B cell (primary cell): ENCODE data around the gene ALOXE3. TPM values are rescaled to one million over a fixed set of nuclear protein-coding genes. Genes with fewer than 3 reads are reported as not detected.

ENCODE experiments used
- ATAC-seq: fragments of 200-7000 bp; cut with Tn5 transposase; one replicate; pipeline ENCODE4 v1.10.0; 2021; ENCODE audit warnings: low read depth, mild to moderate bottlenecking, moderate number of reproducible peaks, moderate library complexity
- CTCF ChIA-PET: fragments of 350-600 bp; sonication (Branson Sonifier 250); formaldehyde crosslinking; loops from one replicate; lab custom pipeline; 2021; ENCODE audit warnings: antibody characterized with exemption, inconsistent platforms; lab: Charles Lee
- POLR2A ChIA-PET: fragments of 350-600 bp; sonication (Branson Sonifier 250); formaldehyde crosslinking; loops from one replicate; lab custom pipeline; 2021; ENCODE audit warnings: antibody characterized with exemption; lab: Charles Lee
- DNase-seq: peaks from one replicate; pipeline ENCODE4 v3.0.0; 2013
- H2AFZ ChIP-seq: 2 replicates; pipeline ENCODE4 v1.6.1; 2012; ENCODE audit warnings: mild to moderate bottlenecking, low read depth, low read length; ENCODE audit not compliant: insufficient read depth, poor library complexity, severe bottlenecking
- H3K27ac ChIP-seq, 2 donors: 1 replicate in 1 of 2; 2 replicates in 1 of 2; pipeline ENCODE4 v1.5.1; 2012 to 2013; ENCODE audit warnings: low read length in 2 of 2, mild to moderate bottlenecking in 2 of 2, moderate library complexity in 1 of 2
- H3K27me3 ChIP-seq, 4 experiments: fragments of 200-600 bp in 1 of 4; sonication (generic) in 1 of 4; replicated peaks in 1 of 4; 1 replicate in 2 of 4; 2 replicates in 2 of 4; pipeline versions ENCODE4 v1.6.1 to v1.7.0; 2013 to 2016; ENCODE audit warnings: low read length in 3 of 4, mild to moderate bottlenecking in 2 of 4, mixed read lengths in 1 of 4, moderate library complexity in 1 of 4; ENCODE audit not compliant: insufficient read depth in 4 of 4, control insufficient read depth in 3 of 4; ENCODE audit errors: control extremely low read depth in 1 of 4
- H3K36me3 ChIP-seq, 2 experiments: replicated peaks in 1 of 2; 1 replicate in 1 of 2; 2 replicates in 1 of 2; pipeline versions ENCODE4 v1.6.1 to v1.7.1; 2013; ENCODE audit warnings: low read length in 1 of 2; ENCODE audit not compliant: insufficient read depth in 2 of 2, control insufficient read depth in 1 of 2; ENCODE audit errors: control extremely low read depth in 1 of 2, extremely low read depth in 1 of 2
- H3K4me1 ChIP-seq, 2 donors: fragments of 200-600 bp in 1 of 2; sonication (generic) in 1 of 2; 1 replicate in 1 of 2; 2 replicates in 1 of 2; pipeline versions ENCODE4 v1.5.1 to v1.6.1; 2013 to 2017; ENCODE audit warnings: low read length in 2 of 2; ENCODE audit not compliant: control insufficient read depth in 2 of 2, insufficient read depth in 2 of 2
- H3K4me2 ChIP-seq: replicated peaks from 2 replicates; pipeline ENCODE3; 2012; ENCODE audit warnings: mild to moderate bottlenecking, low read depth, low read length; ENCODE audit not compliant: poor library complexity, severe bottlenecking
- H3K4me3 ChIP-seq, 5 experiments: fragments of 200-600 bp in 1 of 5; sonication (generic) in 1 of 5; 1 replicate in 3 of 5; 2 replicates in 2 of 5; pipeline versions ENCODE4 v1.5.1 to v1.7.0; 2011 to 2016; ENCODE audit warnings: low read length in 4 of 5, mild to moderate bottlenecking in 4 of 5, low read depth in 2 of 5, control low read depth in 1 of 5, moderate library complexity in 1 of 5; ENCODE audit not compliant: insufficient read depth in 1 of 5; ENCODE audit errors: control extremely low read depth in 1 of 5, extremely low read depth in 1 of 5
- H3K79me2 ChIP-seq: fragments of 200-600 bp; sonication (generic); one replicate; pipeline ENCODE4 v1.6.0; 2016; ENCODE audit warnings: low read length; ENCODE audit not compliant: control insufficient read depth, insufficient read depth
- H3K9ac ChIP-seq: fragments of 200-600 bp; sonication (generic); 2 replicates; pipeline ENCODE4 v1.6.1; 2017; ENCODE audit warnings: mild to moderate bottlenecking, low read length, moderate library complexity
- H3K9me3 ChIP-seq, 3 donors: one replicate each; pipeline versions ENCODE4 v1.6.1 to v1.7.1; 2013; ENCODE audit warnings: low read length in 2 of 3; ENCODE audit not compliant: control insufficient read depth in 2 of 3, insufficient read depth in 1 of 3; ENCODE audit errors: control extremely low read depth in 1 of 3
- H4K20me1 ChIP-seq: 2 replicates; pipeline ENCODE4 v1.6.0; 2012; ENCODE audit warnings: mild to moderate bottlenecking, low read length; ENCODE audit not compliant: insufficient read depth, control insufficient read depth, poor library complexity, severe bottlenecking
- H3K27ac Mint-ChIP-seq: one replicate; pipeline ENCODE4 v1.8.0; 2021; ENCODE audit warnings: mixed read lengths
- H3K27me3 Mint-ChIP-seq: one replicate; pipeline ENCODE4 v1.8.0; 2021; ENCODE audit warnings: mixed read lengths
- H3K4me1 Mint-ChIP-seq: one replicate; pipeline ENCODE4 v1.8.0; 2021; ENCODE audit warnings: mixed read lengths
- H3K4me3 Mint-ChIP-seq: one replicate; pipeline ENCODE4 v1.8.0; 2021; ENCODE audit warnings: mixed read lengths
- H3K9me3 Mint-ChIP-seq: one replicate; pipeline ENCODE4 v1.8.0; 2022; ENCODE audit warnings: mixed read lengths; ENCODE audit not compliant: insufficient read depth
- EZH2 ChIP-seq: IDR thresholded peaks from 2 replicates; pipeline ENCODE4 v1.6.1; 2012; ENCODE audit warnings: borderline replicate concordance, low read depth, mild to moderate bottlenecking, moderate library complexity, low read length; ENCODE audit not compliant: insufficient read depth, poor library complexity, severe bottlenecking
- WGBS: methylation state at CpG from one replicate; pipeline ENCODE4 v1.1.5; 2013; ENCODE audit warnings: missing lambda C conversion rate; ENCODE audit not compliant: insufficient coverage; 5-methylcytosine and 5-hydroxymethylcytosine counted together
- intact Hi-C: fragments of 100-400 bp; cut with micrococcal nuclease; formaldehyde crosslinking; loops from one replicate; pipeline ENCODE4 v1.10.0; 2022
- polyA plus RNA-seq: library from polyadenylated mRNA; depleted of rRNA; stranded (reverse); fragments of >200 nt; gene quantifications from 2 replicates; pipeline ENCODE4 v1.2.3, GENCODE V29; 2012
- total RNA-seq, 2 donors: library from RNA; stranded (reverse); fragments of 120-200 nt in 1 of 2; gene quantifications; 1 replicate in 1 of 2; 2 replicates in 1 of 2; pipeline versions ENCODE4 v1.2.3 to v1.2.4, GENCODE V29; 2013 to 2022
- TF ChIP-seq, protein P1 (sequence below): fragments of 200-600 bp; IDR thresholded peaks from one replicate; pipeline ENCODE4 v1.8.0; 2022; ENCODE audit warnings: antibody characterized with exemption, mild to moderate bottlenecking

Gene ALOXE3
- total and polyA plus RNA-seq, 2 donors (not counting 1 experiment from before 2014, with no cell fraction given): 0.04 TPM; not detected in 1

- no peaks in the 10 kb centered on the region for H3K4me1 ChIP-seq
- no peak overlapping the region for H3K4me3 ChIP-seq
- Mint-ChIP-seq H3K27ac (no peak overlapping the region), H3K27me3 (peaks cover 48% of the 10 kb centered on the region), H3K4me3 (no peak overlapping the region), H3K4me1 (peaks cover 1% of the 10 kb centered on the region), H3K9me3 (no peaks in the 10 kb centered on the region)
- ChIA-PET CTCF (no interaction called here), POLR2A (interaction anchor here (0.6 kb wide), 1 partner anchor 74 kb away, joined by 4 read pairs; no protein-coding TSS in a partner anchor)
- no peaks in the 10 kb centered on the region for H3K79me2 ChIP-seq
- peaks cover 0 to 3% (median 0%) of the 10 kb centered on the region in 3 donors for H3K9me3 ChIP-seq
- no peak for TF ChIP-seq EZH2
- TF ChIP-seq, protein P1, sequence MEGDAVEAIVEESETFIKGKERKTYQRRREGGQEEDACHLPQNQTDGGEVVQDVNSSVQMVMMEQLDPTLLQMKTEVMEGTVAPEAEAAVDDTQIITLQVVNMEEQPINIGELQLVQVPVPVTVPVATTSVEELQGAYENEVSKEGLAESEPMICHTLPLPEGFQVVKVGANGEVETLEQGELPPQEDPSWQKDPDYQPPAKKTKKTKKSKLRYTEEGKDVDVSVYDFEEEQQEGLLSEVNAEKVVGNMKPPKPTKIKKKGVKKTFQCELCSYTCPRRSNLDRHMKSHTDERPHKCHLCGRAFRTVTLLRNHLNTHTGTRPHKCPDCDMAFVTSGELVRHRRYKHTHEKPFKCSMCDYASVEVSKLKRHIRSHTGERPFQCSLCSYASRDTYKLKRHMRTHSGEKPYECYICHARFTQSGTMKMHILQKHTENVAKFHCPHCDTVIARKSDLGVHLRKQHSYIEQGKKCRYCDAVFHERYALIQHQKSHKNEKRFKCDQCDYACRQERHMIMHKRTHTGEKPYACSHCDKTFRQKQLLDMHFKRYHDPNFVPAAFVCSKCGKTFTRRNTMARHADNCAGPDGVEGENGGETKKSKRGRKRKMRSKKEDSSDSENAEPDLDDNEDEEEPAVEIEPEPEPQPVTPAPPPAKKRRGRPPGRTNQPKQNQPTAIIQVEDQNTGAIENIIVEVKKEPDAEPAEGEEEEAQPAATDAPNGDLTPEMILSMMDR: no peak
- no peak for DNase-seq
- H3K9ac ChIP-seq: no peak overlapping the region
- no peak overlapping the region for H3K4me2 ChIP-seq
- no peak for ATAC-seq
- intact Hi-C loops: loop anchor here (10.0 kb wide), 1 partner anchor 1461 kb away; no protein-coding TSS in a partner anchor
- WGBS: 11% methylated on average over 3 of the region's 28 CpGs
- H3K27ac ChIP-seq: no peak overlapping the region
- no peaks in the 10 kb centered on the region for H4K20me1 ChIP-seq
- H2AFZ ChIP-seq: no peak overlapping the region
- H3K27me3 ChIP-seq: peaks cover 0 to 50% (median 23%) of the 10 kb centered on the region in 4 experiments
- H3K36me3 ChIP-seq: no peaks in the 10 kb centered on the region
Measured at GRCh38 chr17:8063761-8064534, 54.4 kb downstream of the ALOXE3 start.
